Measurements from ENCODE around the gene CORT. TPM values are rescaled to one million over a fixed set of nuclear protein-coding genes. Genes with fewer than 3 reads are reported as not detected.

The CORT gene
- total and polyA plus RNA-seq, 2 donors (not counting 3 experiments of a cell fraction or from before 2014, with no cell fraction given) = 0.11 TPM; not detected in 1

- no TSS peak for BruUV-seq (replicated peaks)
- dilution Hi-C loops (cut with MboI; ENCODE audit: extremely low pct_ligation_motif_present, low sequenced_read_pairs) (no loop called here), intact Hi-C loops (cut with micrococcal nuclease) (no loop called here)
- TF ChIP-seq POLR2A (IDR thresholded peaks at IDR 0.05; ENCODE audit: low read depth, low read length) (peak; percentile 84), MYC (IDR thresholded peaks at IDR 0.05; ENCODE audit: low read depth, low read length) (no peak), POLR2AphosphoS5 (IDR thresholded peaks at IDR 0.05; ENCODE audit: insufficient read depth, low read depth, low read length) (peak; percentile 80)
- H3K4me2 ChIP-seq (ENCODE audit: insufficient read depth, low read length) = peak within 1 kb of the TSS; percentile 80
- H3K4me1 ChIP-seq (ENCODE audit: control insufficient read depth, extremely low read depth, insufficient read depth, low read length) = peaks cover 8% of the 10 kb centered on the region
- peak; percentile 78 for FAIRE-seq
- H3K4me3 ChIP-seq (replicated peaks in 1 of 3; ENCODE audit: insufficient read depth in 1 of 3, low read depth in 1 of 3, low read length in 3 of 3) = peak within 1 kb of the TSS; percentile 51 to 88 (median 83)
- peaks cover 46% of the 10 kb centered on the region for H3K79me2 ChIP-seq (ENCODE audit: control insufficient read depth, insufficient read depth, low read length)
- CTCF ChIA-PET = interaction anchor here (0.6 kb wide), 1 partner anchor 1710 kb away, joined by 3 read pairs; no protein-coding TSS in a partner anchor
- H3K9ac ChIP-seq (replicated peaks; ENCODE audit: extremely low read depth, insufficient read depth, low read length) = peak within 1 kb of the TSS; percentile 66
- POLR2A ChIA-PET = no interaction called here
- no peaks in the 10 kb centered on the region for H4K20me1 ChIP-seq (replicated peaks; ENCODE audit: control insufficient read depth, extremely low read depth, insufficient read depth, low read length)
- no peaks in the 10 kb centered on the region for H3K9me3 ChIP-seq (replicated peaks; ENCODE audit: control insufficient read depth, insufficient read depth, low read length)
- DNase-seq (ENCODE audit: low read depth, low spot score) = peak; percentile 85
- no peak within 1 kb of the TSS for H3K27ac ChIP-seq (ENCODE audit: insufficient read depth, low read depth, low read length)
- peak within 1 kb of the TSS; percentile 67 for H2AFZ ChIP-seq (ENCODE audit: low read depth, low read length)
- H3K27me3 ChIP-seq (ENCODE audit: control insufficient read depth in 2 of 2, insufficient read depth in 2 of 2, low read length in 2 of 2) = no peaks in the 10 kb centered on the region
- no peaks in the 10 kb centered on the region for H3K9me1 ChIP-seq (replicated peaks; ENCODE audit: control insufficient read depth, extremely low read depth, insufficient read depth, low read length)
- H3K36me3 ChIP-seq (ENCODE audit: control insufficient read depth in 2 of 2, extremely low read depth in 1 of 2, insufficient read depth in 2 of 2, low read length in 2 of 2) = peaks cover 0 to 1% of the 10 kb centered on the region in 2 experiments
Observed at GRCh38 chr1:10474613-10475507, 25.0 kb downstream of the CORT start, which contains the start of gene PEX14. PEX14 (plus strand) TSS chr1:10474950; CDS start chr1:10474967, 17 bp downstream.

GRCh38 chr1:10475510-10475909, 25.7 kb downstream of the CORT start:
- Histone ChIP-seq H3K9me3 (replicated peaks; ENCODE audit: control insufficient read depth, insufficient read depth, low read length) (no peaks in the 10 kb centered on the region), H3K9ac (replicated peaks; ENCODE audit: extremely low read depth, insufficient read depth, low read length) (peak overlapping the region; percentile 66), H3K27ac (ENCODE audit: insufficient read depth, low read depth, low read length) (no peak overlapping the region), H3K4me2 (ENCODE audit: insufficient read depth, low read length) (peak overlapping the region; percentile 80), H2AFZ (ENCODE audit: low read depth, low read length) (peak overlapping the region; percentile 67), H3K4me1 (ENCODE audit: control insufficient read depth, extremely low read depth, insufficient read depth, low read length) (peaks cover 8% of the 10 kb centered on the region), H3K36me3 (ENCODE audit: control insufficient read depth in 2 of 2, extremely low read depth in 1 of 2, insufficient read depth in 2 of 2, low read length in 2 of 2) (peaks cover 0 to 1% of the 10 kb centered on the region in 2 experiments), H3K79me2 (ENCODE audit: control insufficient read depth, insufficient read depth, low read length) (peaks cover 48% of the 10 kb centered on the region), H4K20me1 (replicated peaks; ENCODE audit: control insufficient read depth, extremely low read depth, insufficient read depth, low read length) (no peaks in the 10 kb centered on the region), H3K27me3 (ENCODE audit: control insufficient read depth in 2 of 2, insufficient read depth in 2 of 2, low read length in 2 of 2) (no peaks in the 10 kb centered on the region), H3K9me1 (replicated peaks; ENCODE audit: control insufficient read depth, extremely low read depth, insufficient read depth, low read length) (no peaks in the 10 kb centered on the region), H3K4me3 (replicated peaks in 1 of 3; ENCODE audit: insufficient read depth in 1 of 3, low read depth in 1 of 3, low read length in 3 of 3) (peak overlapping the region; percentile 51 to 88 (median 83))
- ChIA-PET POLR2A (no interaction called here), CTCF (interaction anchor here (0.6 kb wide), 1 partner anchor 1710 kb away, joined by 3 read pairs; no protein-coding TSS in a partner anchor)
- intact Hi-C loops (cut with micrococcal nuclease) = no loop called here
- TF ChIP-seq GATA2 (IDR thresholded peaks at IDR 0.05; ENCODE audit: insufficient read depth, insufficient read length, low read depth, low read length) (no peak), MYC (IDR thresholded peaks at IDR 0.05; ENCODE audit: low read depth, low read length) (no peak), JUN (IDR thresholded peaks at IDR 0.05; ENCODE audit: borderline replicate concordance, insufficient read depth, insufficient read length, low read depth) (no peak), POLR2AphosphoS5 (IDR thresholded peaks at IDR 0.05; ENCODE audit: insufficient read depth, low read depth, low read length) (no peak), POLR2A (IDR thresholded peaks at IDR 0.05; ENCODE audit: low read depth, low read length) (no peak), MAX (IDR thresholded peaks at IDR 0.05; ENCODE audit: insufficient read depth, insufficient read length) (no peak), CTCF (IDR thresholded peaks at IDR 0.05; ENCODE audit: extremely low read depth in 1 of 2, insufficient read depth in 1 of 2, low read depth in 1 of 2, low read length in 2 of 2) (no peak), FOS (IDR thresholded peaks at IDR 0.05; ENCODE audit: borderline replicate concordance, insufficient read depth, low read length) (no peak), EZH2 (IDR thresholded peaks at IDR 0.05; ENCODE audit: borderline replicate concordance, low read depth, low read length, severe bottlenecking) (no peak)
- no TSS peak for BruUV-seq (replicated peaks)
- FAIRE-seq (no peak), DNase-seq (ENCODE audit: low read depth, low spot score) (no peak)
- dilution Hi-C loops (cut with MboI; ENCODE audit: extremely low pct_ligation_motif_present, low sequenced_read_pairs) = no loop called here

Data from endothelial cell of umbilical vein (primary cell).